H54 (cell line): ENCODE measurements around the gene FLVCR2.
"Not testable (repeated sequence)": the region's sequence is repeated elsewhere in the genome, so short reads cannot be mapped to it uniquely, and the experiment has no call there.

Experiments
- DNase-seq: peaks from one replicate; pipeline ENCODE4 v3.0.0; 2011; ENCODE audit warnings: low spot score, mixed read lengths; ENCODE audit not compliant: insufficient read length
- FAIRE-seq: peaks from 3 replicates; lab custom pipeline; 2011; peaks lifted over from hg19 to GRCh38; lab: Jason Lieb, UNC
- POLR2A ChIP-seq: IDR thresholded peaks from 2 replicates; pipeline ENCODE4 v1.6.1; 2011; ENCODE audit warnings: low read depth, mild to moderate bottlenecking, low read length

The FLVCR2 gene

DNA sequence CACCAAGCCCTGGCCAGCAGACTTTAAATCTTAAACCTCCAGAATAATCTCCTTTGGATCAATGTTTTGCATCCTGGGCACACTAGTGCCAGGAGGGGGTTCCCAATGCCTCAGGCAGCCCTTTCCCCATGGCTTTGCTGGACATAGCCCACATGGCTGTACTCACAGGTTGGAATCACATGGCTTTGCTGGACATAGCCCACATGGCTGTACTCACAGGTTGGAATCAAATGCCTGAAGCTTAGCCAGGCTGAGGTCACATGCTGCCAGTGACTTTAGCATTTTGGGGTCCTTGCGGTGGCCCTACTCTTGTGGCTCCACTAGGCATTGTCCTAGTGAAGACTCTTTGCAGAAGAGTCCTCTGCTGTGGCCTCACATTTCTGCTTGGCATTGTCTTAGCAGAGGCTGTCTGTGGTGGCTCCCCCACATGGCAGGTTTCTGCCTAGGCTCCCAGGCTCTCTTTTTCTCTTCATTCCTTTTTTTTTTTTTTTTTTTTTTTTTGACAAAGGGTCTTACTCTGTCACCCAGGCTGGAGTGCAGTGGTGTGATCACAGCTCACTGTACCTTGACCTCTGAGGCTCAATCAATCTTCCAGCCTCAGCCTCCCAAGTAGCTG, 13.0 kb downstream of the FLVCR2 start:
- TF ChIP-seq POLR2A: no peak
- FAIRE-seq (no peak), DNase-seq (no peak)

DNA sequence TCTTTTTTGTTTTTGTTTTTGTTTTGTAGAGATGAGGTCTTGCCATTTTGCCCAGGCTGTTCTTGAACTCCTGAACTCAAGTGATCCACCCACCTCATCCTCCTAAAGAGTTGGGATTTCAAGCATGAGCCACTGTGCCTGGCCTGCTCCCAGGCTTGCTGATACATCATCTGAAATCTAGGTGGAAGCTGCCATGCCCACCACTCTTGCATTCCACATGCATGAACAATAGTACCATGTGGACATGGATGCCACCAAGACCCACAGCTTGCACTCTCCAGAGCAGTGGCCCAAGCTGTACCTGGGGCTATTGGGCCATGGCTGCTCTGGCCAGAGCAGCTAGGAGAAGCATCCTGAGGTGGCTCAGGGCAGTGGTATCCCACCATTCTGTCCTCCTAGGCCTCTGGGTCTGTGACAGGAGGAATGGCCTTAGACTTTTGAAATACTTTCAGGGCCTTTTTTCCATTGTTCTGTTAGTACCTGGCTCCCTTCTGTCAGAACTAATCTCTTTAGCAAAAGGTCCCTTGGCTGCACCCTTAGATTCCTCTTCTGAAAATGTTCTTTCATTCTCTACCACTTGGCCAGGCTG, 13.7 kb downstream of the FLVCR2 start:
- no peak for FAIRE-seq
- no peak for TF ChIP-seq POLR2A
- DNase-seq: no peak

DNA sequence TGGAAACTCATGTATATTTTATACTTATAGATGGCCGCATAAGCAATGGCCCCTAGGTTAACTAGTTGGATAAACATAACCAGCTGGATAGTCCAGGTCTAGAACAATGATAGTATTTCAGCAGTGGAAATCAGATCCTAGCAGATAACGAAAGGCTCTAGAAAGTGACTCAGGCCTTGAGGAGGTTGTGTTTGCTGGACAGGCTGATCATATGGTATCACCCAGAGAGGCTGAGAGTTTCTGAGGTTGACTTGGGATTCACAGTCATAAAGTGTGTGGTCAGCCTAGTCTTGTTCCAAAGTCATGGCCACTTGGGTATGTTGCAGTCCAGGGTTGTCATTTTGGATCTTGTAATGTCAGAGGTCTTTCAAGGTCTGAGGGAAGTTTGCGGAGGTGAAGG, 16.8 kb downstream of the FLVCR2 start:
- no peak for FAIRE-seq
- no peak for TF ChIP-seq POLR2A
- DNase-seq: no peak

DNA sequence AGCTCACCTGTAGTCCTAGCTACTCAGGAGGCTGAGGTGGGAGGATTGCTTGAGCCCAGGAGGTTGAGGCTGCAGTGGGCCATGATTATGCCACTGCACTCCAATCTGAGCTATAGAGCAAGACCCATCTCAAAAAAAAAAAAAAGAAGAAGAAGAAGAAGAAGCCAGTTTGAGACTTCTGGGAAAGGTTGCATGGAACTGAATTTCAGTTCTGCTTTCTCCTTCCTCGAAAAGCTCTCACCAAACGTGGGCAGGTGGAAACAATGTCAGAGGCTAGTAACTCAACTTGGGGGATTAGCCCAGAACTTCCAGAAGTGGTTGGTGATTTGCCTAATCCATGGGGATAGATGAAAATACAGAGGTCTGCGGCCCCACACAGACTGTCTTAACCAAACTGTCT, 18.7 kb downstream of the FLVCR2 start:
- DNase-seq (no peak), FAIRE-seq (no peak)
- no peak for TF ChIP-seq POLR2A

DNA sequence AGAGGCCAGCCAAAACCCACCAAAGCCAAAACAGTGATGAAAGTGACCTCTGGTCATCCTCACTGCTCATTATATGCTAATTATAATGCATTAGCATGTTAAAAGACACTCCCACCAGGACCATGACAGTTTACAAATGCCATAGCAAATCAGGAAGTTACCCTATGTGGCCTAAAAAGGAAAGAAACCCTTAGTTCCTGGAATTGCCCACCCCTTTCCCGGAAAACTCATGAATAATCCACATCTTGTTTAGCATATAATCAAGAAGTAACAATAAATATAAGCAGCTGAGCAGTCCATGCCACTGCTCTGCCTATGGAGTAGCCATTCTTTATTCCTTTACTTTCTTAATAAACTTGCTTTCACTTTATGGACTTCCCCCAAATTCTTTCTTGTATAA, 21.7 kb downstream of the FLVCR2 start:
- DNase-seq, FAIRE-seq: not testable (repeated sequence)

DNA sequence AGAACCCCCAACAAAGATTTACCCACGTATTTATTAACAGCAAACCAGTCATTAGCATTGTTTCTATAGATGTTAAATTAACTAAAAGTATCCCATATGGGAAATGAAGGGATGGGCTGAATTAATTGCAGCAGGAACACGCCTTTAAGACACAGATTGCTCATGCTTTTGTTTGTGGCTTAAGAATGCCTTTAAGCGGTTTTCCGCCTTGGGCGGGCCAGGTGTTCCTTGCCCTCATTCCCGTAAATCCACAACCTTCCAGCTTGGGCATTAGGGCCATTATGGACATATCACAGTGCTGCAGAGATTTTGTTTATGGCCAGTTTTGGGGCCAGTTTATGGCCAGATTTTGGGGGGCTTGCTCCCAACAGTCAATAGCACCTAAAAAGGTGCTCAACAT, 22.6 kb downstream of the FLVCR2 start:
- FAIRE-seq, DNase-seq: not testable (repeated sequence)

DNA sequence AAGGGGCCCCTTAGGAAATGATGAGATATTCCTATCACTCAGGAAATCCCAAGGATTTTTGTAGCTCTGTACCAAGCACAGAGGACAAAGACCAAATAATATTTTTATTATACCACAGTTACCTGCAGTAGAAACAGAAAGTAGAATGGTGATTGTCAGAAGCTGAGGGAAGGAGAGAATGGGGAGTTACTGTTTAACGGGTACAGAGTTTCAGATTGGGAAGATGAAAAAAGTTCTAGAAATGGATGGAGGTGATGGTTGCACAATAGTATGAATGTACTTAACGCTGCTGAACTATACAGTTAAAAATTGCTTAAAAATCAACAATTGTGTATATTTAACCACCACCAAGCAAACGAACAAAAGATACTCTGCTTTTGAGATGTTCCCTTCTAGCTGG, 24.1 kb downstream of the FLVCR2 start:
- no peak for FAIRE-seq
- DNase-seq: no peak
- no peak for TF ChIP-seq POLR2A

DNA sequence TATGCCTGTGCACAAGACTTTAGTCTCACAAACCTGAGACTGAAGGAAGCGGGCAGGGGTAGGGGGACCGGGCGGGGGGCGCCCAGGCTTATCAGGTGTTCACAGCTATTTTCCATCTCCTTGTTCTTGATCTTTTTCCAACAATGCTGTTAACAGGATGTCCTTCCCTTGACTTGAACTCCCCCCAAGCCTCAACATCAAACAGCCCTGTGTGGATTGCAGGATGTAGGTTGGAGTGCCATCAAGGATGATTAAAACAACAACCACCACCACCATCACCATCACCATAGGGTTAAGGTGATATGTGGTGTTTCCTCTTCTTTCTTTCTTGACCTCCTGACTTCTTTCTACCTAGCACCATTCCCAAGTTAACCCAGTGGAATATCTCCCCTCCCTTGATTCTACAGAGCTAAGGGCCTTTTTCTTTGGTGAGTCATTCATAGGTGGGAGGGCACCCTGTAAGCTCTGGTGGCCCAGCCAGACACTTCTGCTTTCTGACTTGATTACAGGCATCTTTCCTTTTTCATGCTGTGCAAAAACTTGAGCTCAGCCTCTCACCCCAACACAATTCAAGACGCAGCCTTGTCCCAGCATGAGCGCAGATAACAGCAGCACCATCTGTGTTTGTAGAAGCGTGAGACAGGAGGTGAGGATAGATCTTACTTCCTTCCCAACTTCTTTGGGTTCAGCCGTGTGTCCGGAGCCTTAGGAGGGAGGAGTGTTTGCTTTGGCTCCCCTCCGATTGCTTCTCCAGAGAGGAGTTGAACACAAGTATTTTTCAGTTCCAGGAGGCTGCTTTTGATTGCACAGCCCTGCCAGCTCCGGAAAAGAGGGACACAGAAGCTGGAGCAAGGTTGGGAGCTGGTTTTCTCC, 26.8 kb downstream of the FLVCR2 start:
- no peak for FAIRE-seq
- DNase-seq: no peak
- no peak for TF ChIP-seq POLR2A

DNA sequence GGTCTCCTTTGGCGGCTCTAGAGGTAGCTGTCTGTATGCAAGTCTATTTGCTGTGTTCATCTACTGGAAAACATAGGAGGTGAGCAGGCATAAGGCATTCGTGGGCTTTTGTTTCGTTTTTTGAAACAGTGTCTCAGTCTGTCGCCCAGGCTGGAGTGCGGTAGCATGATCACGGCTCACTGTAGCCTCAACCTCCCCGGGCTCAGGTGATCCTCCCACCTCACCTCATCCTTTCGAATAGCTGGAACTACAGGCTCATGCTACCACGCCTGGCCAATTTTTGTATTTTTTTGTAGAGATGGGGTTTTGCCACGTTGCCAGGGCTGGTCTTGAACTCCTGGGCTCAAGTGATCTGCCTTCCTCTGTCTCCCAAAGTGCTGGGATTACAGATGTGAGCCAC, 27.5 kb downstream of the FLVCR2 start:
- TF ChIP-seq POLR2A: no peak
- DNase-seq (no peak), FAIRE-seq (no peak)

DNA sequence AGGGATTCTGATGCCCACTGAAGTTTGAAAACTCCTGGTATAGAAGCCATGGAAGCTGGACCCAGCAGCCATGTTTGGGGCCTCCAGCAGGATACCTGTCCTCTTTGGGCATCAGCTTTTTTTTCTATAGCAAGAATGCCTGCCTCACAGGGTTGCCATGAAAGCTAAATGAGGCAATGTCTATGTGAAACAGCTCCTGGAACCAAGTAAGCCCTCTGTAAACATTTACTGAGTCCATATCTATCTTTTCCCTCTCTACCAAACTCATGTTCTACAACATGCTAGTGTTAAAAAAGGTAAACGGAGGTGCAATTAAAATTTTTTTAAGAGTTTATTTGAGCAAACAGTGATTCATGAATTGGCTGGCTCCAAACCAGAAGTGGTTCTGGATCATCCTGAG, 28.6 kb downstream of the FLVCR2 start:
- FAIRE-seq: no peak
- DNase-seq: no peak
- TF ChIP-seq POLR2A: no peak

DNA sequence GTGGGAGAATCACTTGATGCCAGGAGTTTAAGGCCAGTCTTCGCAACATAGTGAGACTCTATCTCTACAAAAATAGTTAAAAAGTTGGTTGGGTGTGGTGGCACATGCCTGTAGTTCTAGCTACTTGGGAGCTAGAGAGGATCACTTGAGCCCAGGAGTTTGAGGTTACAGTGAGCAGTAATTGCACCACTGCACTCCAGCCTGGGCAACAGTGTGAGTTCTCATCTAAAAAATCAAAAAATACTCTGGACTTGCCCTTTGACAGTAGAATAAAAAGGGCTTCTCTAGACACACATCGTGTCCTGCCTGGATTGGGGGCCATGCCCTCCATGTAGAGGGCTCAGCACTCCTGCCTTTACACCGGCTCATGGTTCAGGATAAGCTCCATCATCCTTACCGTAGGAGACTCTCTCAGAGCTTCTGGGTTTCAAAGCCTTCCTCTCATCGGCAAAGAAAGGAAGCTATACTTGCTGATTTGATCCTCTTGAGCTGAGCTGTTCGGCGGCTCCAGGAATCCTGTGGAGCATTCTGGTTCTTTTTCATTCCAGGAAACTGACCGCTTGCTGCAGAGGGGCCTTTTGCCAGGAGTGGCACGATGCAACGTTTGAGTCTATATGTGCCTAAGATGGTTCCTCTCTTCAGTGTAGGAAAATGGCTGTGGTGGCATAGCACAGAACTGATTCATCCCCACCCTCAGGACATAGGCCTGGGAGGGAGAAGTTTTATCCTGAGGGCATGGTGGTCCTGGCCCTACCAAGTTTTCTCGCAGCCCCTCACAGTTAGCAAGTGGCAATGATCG, 29.6 kb downstream of the FLVCR2 start:
- no peak for TF ChIP-seq POLR2A
- DNase-seq (no peak), FAIRE-seq (no peak)

DNA sequence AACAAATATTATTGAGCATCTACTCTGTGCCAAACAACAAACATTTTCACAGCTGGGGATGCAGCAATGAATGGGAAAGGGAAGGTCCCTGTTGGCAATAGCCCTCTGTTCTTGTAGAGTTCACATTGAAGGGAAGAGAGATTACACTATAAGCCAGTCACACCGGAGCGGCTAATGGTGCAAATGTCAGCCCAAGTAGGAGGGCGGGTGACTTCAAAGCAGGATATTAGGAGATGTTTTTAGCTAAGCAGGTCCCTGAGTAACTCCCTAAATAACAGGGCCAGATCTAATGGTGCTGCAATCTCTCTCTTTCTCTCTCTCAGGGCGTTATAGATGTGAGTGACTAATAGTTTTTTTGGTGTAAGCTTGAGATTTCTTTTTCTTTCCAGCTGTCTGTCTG, 30.7 kb downstream of the FLVCR2 start:
- no peak for DNase-seq
- no peak for TF ChIP-seq POLR2A
- FAIRE-seq: no peak

DNA sequence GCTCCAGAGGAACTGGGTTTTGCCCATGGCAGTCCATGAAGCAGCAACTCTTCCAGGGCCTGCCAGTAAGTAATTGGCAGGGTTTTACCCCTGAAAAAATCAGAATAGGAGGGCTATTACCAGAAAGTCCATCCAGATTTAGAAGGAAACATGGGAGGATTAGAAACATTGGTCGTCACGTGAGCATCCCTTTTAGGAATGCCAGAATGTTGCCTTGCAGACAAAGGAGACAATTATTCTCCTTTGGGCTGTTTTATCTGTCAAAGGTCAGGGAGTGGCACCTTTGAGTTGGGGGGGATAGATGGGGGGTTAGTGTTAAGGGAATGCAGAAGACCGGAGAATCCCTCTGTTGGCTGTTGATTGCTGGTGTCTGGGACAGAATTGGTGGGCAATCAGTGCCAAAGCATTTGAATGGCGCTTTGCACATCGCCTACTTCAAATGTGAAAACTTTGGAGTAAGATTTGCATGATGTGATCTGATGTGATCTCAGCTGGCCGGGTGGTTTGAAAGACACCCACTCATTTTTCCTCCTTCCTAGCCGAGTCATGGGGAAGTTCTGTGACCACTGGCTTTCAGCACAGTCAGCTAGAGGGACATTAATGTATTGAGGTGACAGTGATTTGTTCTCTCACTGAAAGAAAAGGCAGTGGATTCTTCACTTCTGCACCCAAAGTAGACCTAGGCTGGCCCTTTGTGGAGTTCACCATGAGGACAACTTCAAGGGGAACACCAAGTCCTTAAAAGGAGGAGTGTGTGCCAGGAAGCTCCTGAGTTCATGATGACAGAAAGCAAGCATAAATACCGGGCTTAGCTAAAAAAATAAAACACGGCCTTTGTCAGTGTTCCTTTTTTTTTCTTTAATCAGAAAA, 31.4 kb downstream of the FLVCR2 start:
- TF ChIP-seq POLR2A: no peak
- DNase-seq: no peak
- FAIRE-seq: no peak
